CD14-positive monocyte (primary cell): ENCODE results near the gene KRTAP10-4. TPM values are rescaled to one million over a fixed set of nuclear protein-coding genes. Genes with fewer than 3 reads are reported as not detected.

ENCODE experiments used
- DNase-seq, 3 donors: peaks; one replicate each; pipeline ENCODE4 v3.0.0-alpha.2; 2011 to 2022
- H2AFZ ChIP-seq: 2 replicates; pipeline ENCODE4 v1.6.0; 2012; ENCODE audit warnings: mild to moderate bottlenecking, low read depth, low read length, inconsistent platforms; ENCODE audit not compliant: insufficient read depth, poor library complexity, severe bottlenecking
- H3K27ac ChIP-seq, 2 donors: 1 replicate in 1 of 2; 2 replicates in 1 of 2; pipeline ENCODE4 v1.5.1; 2012 to 2013; ENCODE audit warnings: low read length in 2 of 2, control low read depth in 1 of 2, inconsistent platforms in 1 of 2, low read depth in 1 of 2, mild to moderate bottlenecking in 1 of 2
- H3K27me3 ChIP-seq, 2 donors: one replicate each; pipeline versions ENCODE4 v1.6.0 to v1.6.1; 2011 to 2013; ENCODE audit warnings: low read length in 2 of 2; ENCODE audit not compliant: control insufficient read depth in 2 of 2, insufficient read depth in 2 of 2
- H3K36me3 ChIP-seq, 2 donors: replicated peaks in 1 of 2; 1 replicate in 1 of 2; 2 replicates in 1 of 2; pipeline versions ENCODE4 v1.5.1 to v1.6.1; 2012 to 2013; ENCODE audit warnings: low read length in 2 of 2, control low read depth in 1 of 2, inconsistent platforms in 1 of 2, mild to moderate bottlenecking in 1 of 2; ENCODE audit not compliant: insufficient read depth in 2 of 2, control insufficient read depth in 1 of 2
- H3K4me1 ChIP-seq, 2 donors: 1 replicate in 1 of 2; 2 replicates in 1 of 2; pipeline versions ENCODE4 v1.5.1 to v1.6.1; 2012 to 2013; ENCODE audit warnings: low read length in 2 of 2, control low read depth in 1 of 2, inconsistent platforms in 1 of 2, mild to moderate bottlenecking in 1 of 2, moderate library complexity in 1 of 2; ENCODE audit not compliant: insufficient read depth in 2 of 2, control insufficient read depth in 1 of 2
- H3K4me2 ChIP-seq: replicated peaks from 2 replicates; pipeline ENCODE3; 2012; ENCODE audit warnings: low read length, moderate library complexity, mild to moderate bottlenecking; ENCODE audit not compliant: poor library complexity, severe bottlenecking; ENCODE audit errors: extremely low read depth
- H3K4me3 ChIP-seq, 3 experiments: fragments of 200-600 bp in 1 of 3; sonication (generic) in 1 of 3; replicated peaks in 1 of 3; 1 replicate in 2 of 3; 2 replicates in 1 of 3; pipeline ENCODE4 v1.5.1; 2011 to 2013; ENCODE audit warnings: low read length in 3 of 3, mild to moderate bottlenecking in 3 of 3, control low read depth in 2 of 3, low read depth in 2 of 3, inconsistent platforms in 1 of 3, moderate library complexity in 1 of 3
- H3K79me2 ChIP-seq: 2 replicates; pipeline ENCODE4 v1.6.0; 2012; ENCODE audit warnings: mild to moderate bottlenecking, control low read depth, inconsistent platforms, low read length, moderate library complexity; ENCODE audit not compliant: insufficient read depth
- H3K9ac ChIP-seq: 2 replicates; pipeline ENCODE4 v1.6.0; 2017; ENCODE audit warnings: low read length, mild to moderate bottlenecking; ENCODE audit not compliant: insufficient read depth, poor library complexity, severe bottlenecking
- H3K9me3 ChIP-seq, 2 donors: replicated peaks in 1 of 2; 1 replicate in 1 of 2; 2 replicates in 1 of 2; pipeline versions ENCODE4 v1.5.1 to v1.6.1; 2012 to 2013; ENCODE audit warnings: low read length in 2 of 2, control low read depth in 1 of 2; ENCODE audit not compliant: control insufficient read depth in 1 of 2, insufficient read depth in 1 of 2
- H4K20me1 ChIP-seq: 2 replicates; pipeline ENCODE4 v1.6.0; 2012; ENCODE audit warnings: mild to moderate bottlenecking, low read length, control low read depth, moderate library complexity; ENCODE audit not compliant: insufficient read depth
- H3K27ac Mint-ChIP-seq, 7 donors: one replicate each; pipeline ENCODE4 v1.8.0; 2020; ENCODE audit warnings: mild to moderate bottlenecking in 7 of 7, mixed read lengths in 7 of 7, moderate library complexity in 6 of 7, inconsistent platforms in 2 of 7
- H3K27me3 Mint-ChIP-seq, 3 donors: one replicate each; pipeline ENCODE4 v1.8.0; 2021 to 2022; ENCODE audit warnings: low read depth in 3 of 3, mild to moderate bottlenecking in 3 of 3, mixed read lengths in 3 of 3, moderate library complexity in 3 of 3, inconsistent platforms in 1 of 3
- H3K36me3 Mint-ChIP-seq, 2 donors: one replicate each; pipeline ENCODE4 v1.8.0; 2020; ENCODE audit warnings: mixed read lengths in 2 of 2, inconsistent platforms in 1 of 2, mild to moderate bottlenecking in 1 of 2
- H3K4me1 Mint-ChIP-seq: one replicate; pipeline ENCODE4 v1.8.0; 2020; ENCODE audit warnings: mild to moderate bottlenecking, mixed read lengths
- H3K4me3 Mint-ChIP-seq, 2 donors: one replicate each; pipeline ENCODE4 v1.8.0; 2020; ENCODE audit warnings: mild to moderate bottlenecking in 2 of 2, mixed read lengths in 2 of 2, moderate library complexity in 1 of 2
- H3K9me3 Mint-ChIP-seq, 7 donors: one replicate each; pipeline ENCODE4 v1.8.0; 2020 to 2022; ENCODE audit warnings: mixed read lengths in 7 of 7, mild to moderate bottlenecking in 6 of 7, moderate library complexity in 6 of 7, inconsistent platforms in 2 of 7
- CTCF ChIP-seq: fragments of 200-600 bp; IDR thresholded peaks from one replicate; pipeline ENCODE4 v1.8.0; 2022; ENCODE audit warnings: antibody characterized with exemption, mild to moderate bottlenecking
- WGBS: methylation state at CpG from one replicate; pipeline ENCODE4 v1.1.5; 2013; ENCODE audit warnings: missing lambda C conversion rate; ENCODE audit not compliant: insufficient coverage; 5-methylcytosine and 5-hydroxymethylcytosine counted together
- intact Hi-C, 2 donors: fragments of 100-400 bp; cut with micrococcal nuclease; formaldehyde crosslinking; loops; one replicate each; pipeline versions ENCODE4 v1.15.0 to v1.15.1; 2023
- polyA plus RNA-seq, 3 donors: library from polyadenylated mRNA; depleted of rRNA in 1 of 3; unstranded in 2 of 3; stranded (reverse) in 1 of 3; fragments of 300-500 nt in 2 of 3; fragments of >200 nt in 1 of 3; fragmentation: Illumina TruSeq in 2 of 3; gene quantifications; 1 replicate in 2 of 3; 2 replicates in 1 of 3; pipeline ENCODE4 v1.2.3, GENCODE V29; 2012 to 2021

Gene KRTAP10-4
- polyA plus RNA-seq, 3 donors: not detected

DNA sequence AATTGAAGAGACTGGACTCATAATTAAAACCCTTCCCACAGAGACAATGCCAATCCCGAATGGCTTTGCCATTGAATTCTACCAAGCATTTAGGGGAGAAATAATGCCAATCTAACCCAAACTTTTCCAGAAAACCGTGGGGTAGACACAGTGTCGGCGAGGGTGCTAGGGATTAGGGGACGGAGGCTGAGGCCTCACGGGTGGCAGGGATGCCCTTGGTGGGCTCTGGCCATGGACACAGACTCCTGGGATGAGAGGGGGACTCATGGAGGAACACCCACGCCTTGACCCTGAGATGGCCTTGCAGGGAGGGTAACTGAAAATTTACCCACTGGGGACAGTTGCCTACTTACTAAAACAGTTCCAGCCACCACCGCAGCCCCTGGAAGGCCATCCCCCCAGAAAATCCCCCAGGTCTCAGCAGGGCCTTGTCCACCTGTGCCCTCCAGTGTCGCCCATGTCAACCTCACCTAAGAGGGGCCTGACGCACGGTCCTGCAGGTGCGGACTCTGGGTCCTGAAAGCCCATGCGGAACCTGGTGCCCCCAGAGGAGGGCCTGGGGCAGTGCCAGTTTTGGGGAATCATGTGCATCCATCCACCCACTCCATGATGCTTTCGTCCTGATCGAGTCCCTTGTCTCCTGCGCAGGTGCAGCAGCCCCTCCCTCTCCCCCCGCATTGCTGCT is 5.0 kb downstream of the KRTAP10-4 start:
- no peak overlapping the region for H2AFZ ChIP-seq
- H3K27me3 ChIP-seq: peaks cover 0 to 3% of the 10 kb centered on the region in 2 donors
- no peaks in the 10 kb centered on the region for H3K4me1 Mint-ChIP-seq
- H3K79me2 ChIP-seq: no peaks in the 10 kb centered on the region
- no peak overlapping the region for H3K4me3 ChIP-seq
- no peaks in the 10 kb centered on the region for H3K4me1 ChIP-seq
- peaks cover 21 to 64% (median 50%) of the 10 kb centered on the region in 7 donors for H3K9me3 Mint-ChIP-seq
- no peak overlapping the region for H3K4me2 ChIP-seq
- TF ChIP-seq CTCF: no peak
- H3K9me3 ChIP-seq: peaks cover 11 to 44% of the 10 kb centered on the region in 2 donors
- H4K20me1 ChIP-seq: no peaks in the 10 kb centered on the region
- H3K36me3 Mint-ChIP-seq: no peaks in the 10 kb centered on the region
- no peak overlapping the region for H3K4me3 Mint-ChIP-seq
- H3K27ac Mint-ChIP-seq: no peak overlapping the region
- 98% methylated on average over 11 of the region's 17 CpGs for WGBS
- intact Hi-C loops: no loop called here
- no peak overlapping the region for H3K27ac ChIP-seq
- H3K36me3 ChIP-seq: no peaks in the 10 kb centered on the region
- peaks cover 10 to 39% (median 18%) of the 10 kb centered on the region in 3 donors for H3K27me3 Mint-ChIP-seq
- DNase-seq: no peak
- H3K9ac ChIP-seq: no peak overlapping the region

DNA sequence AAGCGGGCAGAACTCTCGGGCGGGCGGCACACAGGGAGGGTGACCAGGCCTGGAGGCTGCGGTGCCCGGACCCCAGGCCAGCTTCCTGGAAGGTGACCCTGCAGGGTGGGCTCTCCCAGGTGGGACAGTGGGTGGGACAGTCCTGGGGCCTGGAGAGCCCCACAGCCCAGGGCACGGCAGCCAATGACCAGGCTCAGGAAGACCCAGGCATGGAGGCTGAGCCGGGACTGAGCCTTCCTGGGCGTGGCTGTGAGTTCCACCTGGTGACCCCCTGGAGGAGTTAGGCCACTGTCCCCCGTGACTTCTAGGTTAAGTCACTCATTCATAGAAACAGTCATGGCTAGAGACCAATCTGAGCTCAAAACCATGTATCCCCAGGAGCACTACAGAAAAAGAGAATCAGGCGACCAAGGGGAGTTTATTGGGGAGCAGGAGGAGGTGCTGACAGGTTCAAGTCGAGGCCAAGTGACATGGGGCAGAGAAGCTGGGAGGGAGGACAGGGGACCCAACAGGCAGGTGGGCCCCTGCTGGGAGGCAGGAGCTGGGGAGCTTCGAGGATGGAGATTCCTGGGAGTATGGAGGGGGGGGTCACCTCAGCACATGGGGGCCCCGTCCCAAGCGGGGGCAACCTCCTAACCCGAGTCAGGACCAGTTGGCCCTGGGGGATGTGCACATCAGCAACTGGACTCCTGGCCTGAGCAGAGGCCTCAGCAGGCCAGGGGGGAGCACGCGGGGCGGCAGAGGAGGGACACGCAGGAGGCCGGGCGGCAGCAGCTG is 5.7 kb downstream of the KRTAP10-4 start:
- Mint-ChIP-seq H3K4me3 (no peak overlapping the region), H3K9me3 (peaks cover 21 to 64% (median 50%) of the 10 kb centered on the region in 7 donors), H3K4me1 (no peaks in the 10 kb centered on the region), H3K36me3 (no peaks in the 10 kb centered on the region), H3K27me3 (peaks cover 10 to 39% (median 16%) of the 10 kb centered on the region in 3 donors), H3K27ac (no peak overlapping the region)
- H3K4me2 ChIP-seq: no peak overlapping the region
- no peak overlapping the region for H3K9ac ChIP-seq
- no peaks in the 10 kb centered on the region for H4K20me1 ChIP-seq
- no peaks in the 10 kb centered on the region for H3K79me2 ChIP-seq
- H3K27ac ChIP-seq: no peak overlapping the region
- H3K9me3 ChIP-seq: peaks cover 11 to 44% of the 10 kb centered on the region in 2 donors
- H3K27me3 ChIP-seq: peaks cover 0 to 4% of the 10 kb centered on the region in 2 donors
- no peak for TF ChIP-seq CTCF
- WGBS: 66% methylated on average over 8 of the region's 22 CpGs
- no peaks in the 10 kb centered on the region for H3K4me1 ChIP-seq
- no peak overlapping the region for H2AFZ ChIP-seq
- intact Hi-C loops: no loop called here
- DNase-seq: no peak
- H3K36me3 ChIP-seq: no peaks in the 10 kb centered on the region
- no peak overlapping the region for H3K4me3 ChIP-seq
